Type B pancreatic cell (in vitro differentiated cells): ENCODE measurements around the gene DNAH14. TPM values are rescaled to one million over a fixed set of nuclear protein-coding genes. Genes with fewer than 3 reads are reported as not detected.

Source experiments
- DNase-seq: peaks from one replicate; pipeline ENCODE4 v3.0.0; 2021; ENCODE audit warnings: mixed read lengths; ENCODE audit not compliant: unreplicated experiment; ENCODE audit errors: extremely low spot score
- H3K27ac Mint-ChIP-seq: 2 replicates; pipeline ENCODE4 v1.8.0; 2021; ENCODE audit warnings: mild to moderate bottlenecking, mixed read lengths
- H3K27me3 Mint-ChIP-seq: 2 replicates; pipeline ENCODE4 v1.8.0; 2021; ENCODE audit warnings: mixed read lengths
- H3K36me3 Mint-ChIP-seq: 2 replicates; pipeline ENCODE4 v1.8.0; 2021; ENCODE audit warnings: mixed read lengths
- H3K4me1 Mint-ChIP-seq: one replicate; pipeline ENCODE4 v1.8.0; 2021; ENCODE audit warnings: mixed read lengths; ENCODE audit not compliant: unreplicated experiment
- H3K4me3 Mint-ChIP-seq: 2 replicates; pipeline ENCODE4 v1.8.0; 2021; ENCODE audit warnings: mild to moderate bottlenecking, mixed read lengths
- H3K9me3 Mint-ChIP-seq: 2 replicates; pipeline ENCODE4 v1.8.0; 2021; ENCODE audit warnings: mixed read lengths
- total RNA-seq: library from RNA; stranded (reverse); gene quantifications from 2 replicates; pipeline ENCODE4 v1.2.1, GENCODE V29; 2021; ENCODE audit warnings: low replicate concordance
- TF ChIP-seq, protein P1 (sequence below): fragments of 200-600 bp; sonication (generic); conservative IDR thresholded peaks from 2 replicates; pipeline ENCODE4 v1.5.0; 2021; ENCODE audit warnings: antibody characterized with exemption, mild to moderate bottlenecking

Gene DNAH14
- total RNA-seq, 1 donor from 2014 or later, result 42.1 TPM

DNA sequence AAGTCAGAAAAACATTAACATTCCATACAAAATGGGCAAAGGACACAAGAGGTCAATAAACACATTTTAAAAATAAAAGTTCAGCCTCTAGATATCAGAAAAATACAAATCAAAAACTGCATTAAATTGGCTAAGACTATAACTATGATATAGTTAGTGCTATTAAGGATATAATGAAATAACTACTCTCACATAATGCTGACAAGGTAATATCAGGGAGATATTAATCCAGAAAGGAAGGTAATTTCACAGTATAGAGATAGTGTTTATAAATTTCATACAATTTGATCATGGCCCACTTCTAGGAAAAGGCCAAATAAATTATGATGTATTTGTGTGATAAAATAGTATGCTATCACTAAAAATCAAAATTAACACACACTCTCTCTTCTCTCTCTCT lies 436.5 kb downstream of the DNAH14 start:
- Mint-ChIP-seq H3K27ac (no peak overlapping the region), H3K9me3 (no peaks in the 10 kb centered on the region), H3K4me3 (no peak overlapping the region), H3K27me3 (no peaks in the 10 kb centered on the region), H3K4me1 (peaks cover 11% of the 10 kb centered on the region), H3K36me3 (no peaks in the 10 kb centered on the region)
- TF ChIP-seq, protein P1, sequence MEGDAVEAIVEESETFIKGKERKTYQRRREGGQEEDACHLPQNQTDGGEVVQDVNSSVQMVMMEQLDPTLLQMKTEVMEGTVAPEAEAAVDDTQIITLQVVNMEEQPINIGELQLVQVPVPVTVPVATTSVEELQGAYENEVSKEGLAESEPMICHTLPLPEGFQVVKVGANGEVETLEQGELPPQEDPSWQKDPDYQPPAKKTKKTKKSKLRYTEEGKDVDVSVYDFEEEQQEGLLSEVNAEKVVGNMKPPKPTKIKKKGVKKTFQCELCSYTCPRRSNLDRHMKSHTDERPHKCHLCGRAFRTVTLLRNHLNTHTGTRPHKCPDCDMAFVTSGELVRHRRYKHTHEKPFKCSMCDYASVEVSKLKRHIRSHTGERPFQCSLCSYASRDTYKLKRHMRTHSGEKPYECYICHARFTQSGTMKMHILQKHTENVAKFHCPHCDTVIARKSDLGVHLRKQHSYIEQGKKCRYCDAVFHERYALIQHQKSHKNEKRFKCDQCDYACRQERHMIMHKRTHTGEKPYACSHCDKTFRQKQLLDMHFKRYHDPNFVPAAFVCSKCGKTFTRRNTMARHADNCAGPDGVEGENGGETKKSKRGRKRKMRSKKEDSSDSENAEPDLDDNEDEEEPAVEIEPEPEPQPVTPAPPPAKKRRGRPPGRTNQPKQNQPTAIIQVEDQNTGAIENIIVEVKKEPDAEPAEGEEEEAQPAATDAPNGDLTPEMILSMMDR, result no peak
- no peak for DNase-seq

DNA sequence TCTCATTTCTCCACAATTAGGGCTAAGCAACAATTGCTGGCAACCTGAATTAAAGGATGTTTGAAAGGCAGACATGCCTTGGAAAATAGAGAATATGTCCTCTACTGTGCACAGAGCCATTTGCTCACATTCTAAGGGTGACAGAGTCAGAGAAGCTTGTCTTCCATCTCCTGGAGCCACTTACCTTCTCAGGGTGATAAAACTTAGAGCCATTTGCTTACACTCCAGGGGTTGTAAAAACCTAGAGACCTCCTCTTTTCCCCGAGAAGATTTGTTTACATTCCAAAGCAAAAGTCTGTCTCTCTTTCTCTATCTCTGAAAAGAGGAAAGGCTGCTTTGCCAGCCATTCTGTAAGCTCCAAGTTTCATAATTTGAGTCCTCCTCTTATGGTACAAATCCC lies 437.1 kb downstream of the DNAH14 start:
- Mint-ChIP-seq H3K4me3 (no peak overlapping the region), H3K9me3 (no peaks in the 10 kb centered on the region), H3K36me3 (no peaks in the 10 kb centered on the region), H3K27ac (no peak overlapping the region), H3K27me3 (no peaks in the 10 kb centered on the region), H3K4me1 (peaks cover 11% of the 10 kb centered on the region)
- DNase-seq, result no peak
- TF ChIP-seq, protein P1, result no peak

DNA sequence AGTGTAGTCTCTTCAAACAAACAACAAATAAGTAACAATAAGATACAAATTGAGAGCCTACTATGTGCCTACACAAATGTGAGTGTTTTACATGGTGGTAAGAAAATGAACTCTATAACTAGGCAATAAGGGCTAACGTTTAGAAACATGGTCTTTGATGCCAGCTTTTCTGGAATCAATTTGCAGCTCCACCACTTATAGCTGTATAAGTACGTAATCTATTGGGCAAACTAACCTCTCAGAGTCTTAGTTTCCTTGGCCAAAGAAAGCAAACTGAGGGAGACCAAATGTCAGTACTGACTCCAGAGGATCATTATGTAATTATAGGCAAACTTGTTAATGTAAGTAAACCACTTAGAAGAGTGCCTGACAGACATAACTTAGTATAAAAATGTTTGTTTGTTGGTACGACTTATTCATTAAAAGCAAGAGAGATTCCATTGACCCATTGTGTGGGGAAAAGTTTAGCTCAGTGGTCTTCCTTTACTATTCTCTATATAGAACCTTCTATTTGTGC lies 438.6 kb downstream of the DNAH14 start:
- Mint-ChIP-seq H3K36me3 (no peaks in the 10 kb centered on the region), H3K27me3 (no peaks in the 10 kb centered on the region), H3K9me3 (no peaks in the 10 kb centered on the region), H3K4me3 (no peak overlapping the region), H3K27ac (no peak overlapping the region), H3K4me1 (peaks cover 11% of the 10 kb centered on the region)
- no peak for DNase-seq
- TF ChIP-seq, protein P1, result no peak

DNA sequence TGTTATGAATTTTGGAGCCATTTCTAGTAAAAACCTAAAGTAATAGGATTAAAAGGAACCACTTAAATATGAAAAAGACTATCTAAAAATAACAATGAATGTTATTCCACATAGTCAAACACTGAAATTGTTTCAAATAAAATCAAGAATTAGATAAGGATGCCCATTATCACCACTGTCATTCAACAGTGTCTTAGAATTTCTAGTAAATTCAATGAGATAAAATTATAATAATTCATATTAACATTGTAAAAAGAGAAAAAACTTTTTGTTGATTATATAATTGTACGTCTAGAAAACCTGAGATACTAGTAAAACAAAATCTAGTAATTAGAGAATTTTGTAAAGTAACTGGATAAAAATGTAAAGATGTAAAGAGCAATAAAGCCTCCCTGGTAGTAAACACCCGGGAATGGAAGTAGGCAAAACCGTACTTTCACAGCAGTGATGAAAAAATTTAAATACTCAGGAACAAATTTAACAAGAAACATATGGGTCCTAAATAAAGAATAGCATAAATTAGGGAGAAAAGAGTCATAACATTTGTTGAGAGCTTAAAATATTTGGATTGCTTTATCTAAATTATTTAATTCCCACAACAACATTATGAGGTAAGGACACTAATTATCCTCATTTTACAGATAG lies 442.0 kb downstream of the DNAH14 start:
- no peak for DNase-seq
- Mint-ChIP-seq H3K4me3 (no peak overlapping the region), H3K27me3 (no peaks in the 10 kb centered on the region), H3K9me3 (no peaks in the 10 kb centered on the region), H3K27ac (no peak overlapping the region), H3K4me1 (peaks cover 11% of the 10 kb centered on the region), H3K36me3 (no peaks in the 10 kb centered on the region)
- TF ChIP-seq, protein P1, result no peak

DNA sequence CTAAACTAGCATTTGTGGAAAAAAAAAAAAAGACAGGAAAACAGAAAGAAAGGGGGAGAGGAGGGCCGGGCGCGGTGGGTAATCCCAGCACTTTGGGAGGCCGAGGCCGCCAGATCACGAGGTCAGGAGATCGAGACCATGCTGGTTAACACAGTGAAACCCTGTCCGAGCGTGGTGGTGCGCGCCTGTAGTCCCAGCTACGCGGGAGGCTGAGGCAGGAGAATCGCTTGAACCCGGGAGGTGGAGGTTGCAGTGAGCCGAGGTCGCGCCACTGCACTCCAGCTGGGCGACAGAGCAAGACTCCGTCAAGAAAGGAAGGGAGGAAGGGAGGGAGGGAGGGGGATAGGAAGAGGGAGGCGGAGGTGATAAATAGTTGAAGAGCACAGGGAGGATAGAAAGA lies 443.7 kb downstream of the DNAH14 start:
- TF ChIP-seq, protein P1, result no peak
- no peaks in the 10 kb centered on the region for H3K27me3 Mint-ChIP-seq
- no peak for DNase-seq
- no peak overlapping the region for H3K4me3 Mint-ChIP-seq
- no peak overlapping the region for H3K27ac Mint-ChIP-seq
- no peaks in the 10 kb centered on the region for H3K4me1 Mint-ChIP-seq
- no peaks in the 10 kb centered on the region for H3K9me3 Mint-ChIP-seq
- H3K36me3 Mint-ChIP-seq, result no peaks in the 10 kb centered on the region
